IMR-90 (cell line): ENCODE results near the gene TNFRSF4. TPM values are rescaled to one million over a fixed set of nuclear protein-coding genes. Genes with fewer than 3 reads are reported as not detected.

ENCODE experiments used
- ATAC-seq: fragments of 200-7000 bp; cut with Tn5 transposase; 2 replicates; pipeline ENCODE4 v1.9.1; 2020; ENCODE audit warnings: low read depth, mild to moderate bottlenecking, moderate library complexity
- BruUV-seq: library from RNA; stranded (reverse); fragments of 400-500 nt; replicated peaks from 2 replicates; lab custom pipeline; 2021; lab: Mats Ljungman, UMichigan
- CTCF ChIA-PET: fragments of 300-600 bp; formaldehyde crosslinking; extraction: SDS; loops from one replicate; lab custom pipeline; 2021; ENCODE audit warnings: antibody characterized with exemption; lab: Yijun Ruan, JAX
- POLR2A ChIA-PET: fragments of 300-600 bp; sonication (Branson Sonifier 250); formaldehyde crosslinking; loops from one replicate; lab custom pipeline; 2022; ENCODE audit warnings: antibody characterized with exemption; ENCODE audit not compliant: unreplicated experiment; lab: Charles Lee
- DNase-seq: peaks from one replicate; pipeline ENCODE4 v3.0.0; 2013
- H2AFZ ChIP-seq: replicated peaks from 2 replicates; pipeline ENCODE3; 2013; ENCODE audit warnings: low read length, mild to moderate bottlenecking; ENCODE audit not compliant: poor library complexity
- H2AK5ac ChIP-seq: 2 replicates; pipeline ENCODE4 v1.6.1; 2013; ENCODE audit warnings: low read depth, low read length, inconsistent platforms
- H2AK9ac ChIP-seq: replicated peaks from 2 replicates; pipeline ENCODE3; 2013; ENCODE audit warnings: mild to moderate bottlenecking, low read depth, low read length, moderate library complexity; ENCODE audit not compliant: poor library complexity
- H2BK120ac ChIP-seq: 2 replicates; pipeline ENCODE4 v1.6.1; 2013; ENCODE audit warnings: low read depth, low read length, inconsistent platforms
- H2BK15ac ChIP-seq: 3 replicates; pipeline ENCODE4 v1.6.1; 2013; ENCODE audit warnings: low read depth, low read length, inconsistent platforms
- H2BK20ac ChIP-seq: 2 replicates; pipeline ENCODE4 v1.6.1; 2013; ENCODE audit warnings: low read depth, mild to moderate bottlenecking, inconsistent platforms, low read length, moderate library complexity
- H2BK5ac ChIP-seq: 2 replicates; pipeline ENCODE4 v1.6.1; 2013; ENCODE audit warnings: mild to moderate bottlenecking, low read depth, low read length, inconsistent platforms; ENCODE audit not compliant: poor library complexity, severe bottlenecking
- H3K14ac ChIP-seq: replicated peaks from 2 replicates; pipeline ENCODE4 v1.6.1; 2013; ENCODE audit warnings: low read depth, low read length, inconsistent platforms
- H3K18ac ChIP-seq: 2 replicates; pipeline ENCODE4 v1.6.1; 2013; ENCODE audit warnings: low read depth, low read length, control low read depth
- H3K23ac ChIP-seq: 2 replicates; pipeline ENCODE4 v1.6.1; 2013; ENCODE audit warnings: low read depth, low read length, inconsistent platforms
- H3K27ac ChIP-seq: 2 replicates; pipeline ENCODE4 v1.5.1; 2013; ENCODE audit warnings: mild to moderate bottlenecking, control low read depth, low read length; ENCODE audit not compliant: insufficient read depth
- H3K27me3 ChIP-seq: 2 replicates; pipeline ENCODE4 v1.6.1; 2013; ENCODE audit warnings: low read length; ENCODE audit not compliant: control insufficient read depth, insufficient read depth
- H3K36me3 ChIP-seq: 2 replicates; pipeline ENCODE4 v1.6.1; 2013; ENCODE audit warnings: low read length, mixed read lengths; ENCODE audit not compliant: control insufficient read depth, insufficient read depth
- H3K4ac ChIP-seq: 2 replicates; pipeline ENCODE4 v1.6.1; 2013; ENCODE audit warnings: low read depth, low read length, inconsistent platforms
- H3K4me1 ChIP-seq: 2 replicates; pipeline ENCODE4 v1.6.1; 2013; ENCODE audit warnings: low read length, mixed read lengths; ENCODE audit not compliant: control insufficient read depth, insufficient read depth
- H3K4me2 ChIP-seq: 2 replicates; pipeline ENCODE4 v1.6.1; 2013; ENCODE audit warnings: low read depth, mild to moderate bottlenecking, control low read depth, low read length, moderate library complexity
- H3K4me3 ChIP-seq: 2 replicates; pipeline ENCODE4 v1.5.1; 2013; ENCODE audit warnings: low read depth, mild to moderate bottlenecking, control low read depth, low read length, moderate library complexity; ENCODE audit not compliant: insufficient read depth
- H3K56ac ChIP-seq: 2 replicates; pipeline ENCODE4 v1.6.1; 2013; ENCODE audit warnings: low read length, inconsistent platforms; ENCODE audit not compliant: insufficient read depth; ENCODE audit errors: extremely low read depth
- H3K79me1 ChIP-seq, 2 experiments: 2 replicates each; pipeline ENCODE4 v1.6.1; 2013; ENCODE audit warnings: low read length in 2 of 2, inconsistent platforms in 1 of 2, low read depth in 1 of 2
- H3K9ac ChIP-seq: 2 replicates; pipeline ENCODE4 v1.6.1; 2013; ENCODE audit warnings: low read depth, low read length, control low read depth
- H3K9me1 ChIP-seq: 2 replicates; pipeline ENCODE4 v1.6.1; 2013; ENCODE audit warnings: low read length, inconsistent platforms; ENCODE audit not compliant: insufficient read depth
- H3K9me3 ChIP-seq: 2 replicates; pipeline ENCODE4 v1.6.1; 2013; ENCODE audit warnings: low read length; ENCODE audit not compliant: control insufficient read depth, insufficient read depth
- H4K20me1 ChIP-seq: 2 replicates; pipeline ENCODE4 v1.6.1; 2013; ENCODE audit warnings: low read length, inconsistent platforms; ENCODE audit not compliant: insufficient read depth
- H4K5ac ChIP-seq: 2 replicates; pipeline ENCODE4 v1.6.1; 2013; ENCODE audit warnings: mild to moderate bottlenecking, low read depth, low read length, control low read depth
- H4K8ac ChIP-seq, 2 experiments: 2 replicates each; pipeline ENCODE4 v1.6.1; 2013; ENCODE audit warnings: low read depth in 2 of 2, low read length in 2 of 2, control low read depth in 1 of 2, inconsistent platforms in 1 of 2
- H4K91ac ChIP-seq: 2 replicates; pipeline ENCODE4 v1.6.1; 2013; ENCODE audit warnings: low read depth, low read length, inconsistent platforms; ENCODE audit not compliant: insufficient read depth
- BHLHE40 ChIP-seq: fragments of 150-350 bp; IDR thresholded peaks from 2 replicates; pipeline ENCODE4 v1.6.1; 2016; ENCODE audit warnings: mild to moderate bottlenecking, low read depth, low read length
- CEBPB ChIP-seq: IDR thresholded peaks from 2 replicates; pipeline ENCODE4 v1.6.1; 2012; ENCODE audit warnings: low read depth, low read length, improper control_type of control experiment
- CHD1 ChIP-seq: IDR thresholded peaks from 2 replicates; pipeline ENCODE4 v1.6.1; 2012; ENCODE audit warnings: low read depth, low read length, improper control_type of control experiment
- CTCF ChIP-seq: conservative IDR thresholded peaks from 2 replicates; pipeline ENCODE4 v1.5.1; 2012; ENCODE audit warnings: mild to moderate bottlenecking, low read depth, low read length, improper control_type of control experiment
- FOS ChIP-seq: fragments of 150-350 bp; IDR thresholded peaks from 2 replicates; pipeline ENCODE4 v1.6.1; 2016; ENCODE audit warnings: low read depth, low read length
- MAFK ChIP-seq: IDR thresholded peaks from 2 replicates; pipeline ENCODE4 v1.6.1; 2012; ENCODE audit warnings: low read depth, low read length, improper control_type of control experiment
- MAZ ChIP-seq: IDR thresholded peaks from 2 replicates; pipeline ENCODE4 v1.6.1; 2012; ENCODE audit warnings: low read depth, mild to moderate bottlenecking, low read length, improper control_type of control experiment, moderate library complexity, borderline replicate concordance
- NFE2L2 ChIP-seq: fragments of 150-350 bp; IDR thresholded peaks from 2 replicates; pipeline ENCODE4 v1.6.1; 2016; ENCODE audit warnings: low read depth, mild to moderate bottlenecking, low read length
- POLR2A ChIP-seq: IDR thresholded peaks from 2 replicates; pipeline ENCODE4 v1.6.1; 2012; ENCODE audit warnings: mild to moderate bottlenecking, low read depth, low read length
- RAD21 ChIP-seq: IDR thresholded peaks from 2 replicates; pipeline ENCODE4 v1.6.1; 2012; ENCODE audit warnings: low read length, improper control_type of control experiment
- RCOR1 ChIP-seq: IDR thresholded peaks from 2 replicates; pipeline ENCODE4 v1.6.1; 2012; ENCODE audit warnings: mild to moderate bottlenecking, low read length, improper control_type of control experiment; ENCODE audit not compliant: insufficient replicate concordance
- RFX5 ChIP-seq: IDR thresholded peaks from 2 replicates; pipeline ENCODE4 v1.8.0; 2012; ENCODE audit warnings: low read depth, mild to moderate bottlenecking, low read length, moderate library complexity
- SMC3 ChIP-seq: fragments of 150-350 bp; IDR thresholded peaks from 2 replicates; pipeline ENCODE4 v1.6.1; 2016; ENCODE audit warnings: low read depth, mild to moderate bottlenecking, antibody characterized with exemption, low read length, moderate library complexity
- WGBS, 2 experiments: methylation state at CpG; one replicate each; pipeline versions ENCODE4 v1.1.5 to v1.1.7; 2013; ENCODE audit warnings: missing lambda C conversion rate in 2 of 2; ENCODE audit not compliant: insufficient read length in 1 of 2; ENCODE audit errors: extremely low coverage in 2 of 2; 5-methylcytosine and 5-hydroxymethylcytosine counted together
- dilution Hi-C: fragments of 300-500 bp; cut with HindIII; formaldehyde crosslinking; loops from one replicate; pipeline ENCODE4 v1.14.3; 2018; ENCODE audit warnings: low sequenced_read_pairs; ENCODE audit not compliant: unreplicated experiment
- in situ Hi-C: fragments of 300-500 bp; cut with MboI; formaldehyde crosslinking; loops from 3 replicates; pipeline ENCODE4 v1.14.3; 2019; ENCODE audit warnings: low sequenced_read_pairs, inconsistent platforms, mixed read lengths
- intact Hi-C: fragments of 100-400 bp; cut with micrococcal nuclease; formaldehyde crosslinking; loops from 2 replicates; pipeline ENCODE4 v1.10.0; 2022
- polyA plus RNA-seq, 3 experiments: library from polyadenylated mRNA; depleted of rRNA; stranded (reverse); fragments of >200 nt; gene quantifications; 2 replicates each; pipeline ENCODE4 v1.2.3, GENCODE V29; 2012; ENCODE audit warnings: low replicate concordance in 1 of 3
- total RNA-seq: library from RNA; depleted of rRNA; stranded (reverse); fragments of >200 nt; gene quantifications from 2 replicates; pipeline ENCODE4 v1.2.3, GENCODE V29; 2012
- TF ChIP-seq, protein P1 (sequence below): fragments of 150-350 bp; IDR thresholded peaks from 2 replicates; pipeline ENCODE4 v1.6.1; 2016; ENCODE audit warnings: low read depth, mild to moderate bottlenecking, low read length, moderate library complexity, borderline replicate concordance
- TF ChIP-seq, protein P2 (sequence below): fragments of 150-350 bp; IDR thresholded peaks from 2 replicates; pipeline ENCODE4 v1.6.1; 2017; ENCODE audit warnings: mild to moderate bottlenecking, antibody characterized with exemption, low read length, low read depth

TNFRSF4 gene
- total and polyA plus RNA-seq, 2 of the 4 experiments (the other 2 are of a cell fraction), result 0.15 TPM; not detected in 1

DNA sequence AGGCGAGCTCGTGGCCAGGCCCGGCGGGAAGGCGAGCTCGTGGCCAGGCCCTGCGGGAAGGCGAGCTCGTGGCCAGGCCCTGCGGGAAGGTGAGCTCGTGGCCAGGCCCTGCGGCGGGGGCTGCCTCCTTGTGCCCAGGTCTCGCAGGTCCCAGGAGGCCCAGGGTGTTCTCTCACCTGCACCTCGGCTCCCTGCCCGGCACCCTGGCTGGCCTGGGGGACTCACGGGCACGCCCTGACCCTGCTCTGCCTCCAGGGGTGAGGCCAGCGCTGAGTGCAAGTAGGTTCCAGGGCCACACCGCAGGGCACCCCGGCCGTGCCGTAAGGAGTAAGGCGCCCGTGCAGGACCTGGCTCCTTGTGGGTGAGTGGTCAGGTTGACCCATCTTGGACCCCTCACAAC, 13.4 kb upstream of the TNFRSF4 start:
- Histone ChIP-seq H2AK5ac (no peak overlapping the region), H3K4ac (no peak overlapping the region), H3K4me2 (no peak overlapping the region), H2BK5ac (no peak overlapping the region), H3K9me1 (peaks cover 15% of the 10 kb centered on the region), H3K18ac (no peak overlapping the region), H4K91ac (no peak overlapping the region), H3K27ac (no peak overlapping the region), H3K14ac (no peak overlapping the region), H3K9me3 (no peaks in the 10 kb centered on the region), H3K79me1 (peaks cover 11 to 69% of the 10 kb centered on the region in 2 experiments; a peak in 3 of 4 replicates), H4K8ac (no peak overlapping the region), H3K9ac (no peak overlapping the region), H3K36me3 (peaks cover 57% of the 10 kb centered on the region), H2BK120ac (no peak overlapping the region), H2AK9ac (no peak overlapping the region), H3K4me1 (peaks cover 6% of the 10 kb centered on the region; the same call in 1 of the 2 replicates), H3K56ac (no peak overlapping the region), H4K20me1 (peaks cover 60% of the 10 kb centered on the region), H3K27me3 (no peaks in the 10 kb centered on the region), H3K23ac (no peak overlapping the region), H2BK20ac (no peak overlapping the region), H3K4me3 (no peak overlapping the region), H2BK15ac (no peak overlapping the region), H2AFZ (no peak overlapping the region), H4K5ac (no peak overlapping the region)
- dilution Hi-C loops, result no loop called here
- BruUV-seq, result no TSS peak
- in situ Hi-C loops, result no loop called here
- ChIA-PET POLR2A (no interaction called here), CTCF (no interaction called here)
- intact Hi-C loops, result no loop called here
- no peak for ATAC-seq
- WGBS, 2 experiments, result 100% methylated on average over 16 of the region's 25 CpGs; no CpG with 5 or more reads in 1 of the 2 experiments
- no peak for DNase-seq
- TF ChIP-seq CTCF, result no peak
- TF ChIP-seq NFE2L2, result no peak
- TF ChIP-seq RAD21, result no peak
- TF ChIP-seq BHLHE40, result no peak
- TF ChIP-seq POLR2A, result no peak
- no peak for TF ChIP-seq RCOR1
- no peak for TF ChIP-seq MAFK
- TF ChIP-seq, protein P1, sequence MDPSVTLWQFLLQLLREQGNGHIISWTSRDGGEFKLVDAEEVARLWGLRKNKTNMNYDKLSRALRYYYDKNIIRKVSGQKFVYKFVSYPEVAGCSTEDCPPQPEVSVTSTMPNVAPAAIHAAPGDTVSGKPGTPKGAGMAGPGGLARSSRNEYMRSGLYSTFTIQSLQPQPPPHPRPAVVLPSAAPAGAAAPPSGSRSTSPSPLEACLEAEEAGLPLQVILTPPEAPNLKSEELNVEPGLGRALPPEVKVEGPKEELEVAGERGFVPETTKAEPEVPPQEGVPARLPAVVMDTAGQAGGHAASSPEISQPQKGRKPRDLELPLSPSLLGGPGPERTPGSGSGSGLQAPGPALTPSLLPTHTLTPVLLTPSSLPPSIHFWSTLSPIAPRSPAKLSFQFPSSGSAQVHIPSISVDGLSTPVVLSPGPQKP, result no peak
- no peak for TF ChIP-seq CHD1
- no peak for TF ChIP-seq RFX5
- TF ChIP-seq CEBPB, result no peak
- no peak for TF ChIP-seq MAZ
- TF ChIP-seq SMC3, result no peak
- TF ChIP-seq FOS, result no peak
- TF ChIP-seq, protein P2, sequence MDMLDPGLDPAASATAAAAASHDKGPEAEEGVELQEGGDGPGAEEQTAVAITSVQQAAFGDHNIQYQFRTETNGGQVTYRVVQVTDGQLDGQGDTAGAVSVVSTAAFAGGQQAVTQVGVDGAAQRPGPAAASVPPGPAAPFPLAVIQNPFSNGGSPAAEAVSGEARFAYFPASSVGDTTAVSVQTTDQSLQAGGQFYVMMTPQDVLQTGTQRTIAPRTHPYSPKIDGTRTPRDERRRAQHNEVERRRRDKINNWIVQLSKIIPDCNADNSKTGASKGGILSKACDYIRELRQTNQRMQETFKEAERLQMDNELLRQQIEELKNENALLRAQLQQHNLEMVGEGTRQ, result no peak
